Peyer's patch (tissue), 4 donors: ENCODE results near the gene CDYL. TPM values are rescaled to one million over a fixed set of nuclear protein-coding genes. Genes with fewer than 3 reads are reported as not detected.

Experiments
- DNase-seq, 3 donors: peaks; one replicate each; pipeline ENCODE4 v3.0.0-alpha.2; 2017 to 2019
- H3K27ac ChIP-seq, 4 donors: fragments of 200-600 bp; sonication (generic); one replicate each; pipeline ENCODE4 v1.5.1; 2016 to 2019
- H3K27me3 ChIP-seq, 2 donors: fragments of 200-600 bp; sonication (generic); one replicate each; pipeline ENCODE4 v1.5.1; 2019
- H3K36me3 ChIP-seq, 3 donors: fragments of 200-600 bp; sonication (generic); one replicate each; pipeline ENCODE4 v1.5.1; 2016 to 2019
- H3K4me1 ChIP-seq, 4 donors: fragments of 200-600 bp; sonication (generic); one replicate each; pipeline ENCODE4 v1.5.1; 2016 to 2019
- H3K4me3 ChIP-seq, 4 donors: fragments of 200-600 bp; sonication (generic); 1 replicate in 3 of 4; 2 replicates in 1 of 4; pipeline ENCODE4 v1.5.1; 2016 to 2019; ENCODE audit warnings: mild to moderate bottlenecking in 1 of 4
- H3K9me3 ChIP-seq, 4 donors: fragments of 200-600 bp; sonication (generic); one replicate each; pipeline ENCODE4 v1.5.1; 2016 to 2019; ENCODE audit warnings: mild to moderate bottlenecking in 1 of 4
- POLR2A ChIP-seq, 2 donors: fragments of 450-650 bp; IDR thresholded peaks; one replicate each; pipeline ENCODE4 v1.5.1; 2017; ENCODE audit warnings: antibody characterized with exemption in 2 of 2, mild to moderate bottlenecking in 2 of 2, moderate library complexity in 2 of 2
- total RNA-seq, 4 donors: library from RNA; depleted of rRNA; stranded (reverse); fragments of >200 nt; gene quantifications; one replicate each; pipeline ENCODE4 v1.1.0, GENCODE V29; 2016
- TF ChIP-seq, protein P1 (sequence below), 6 experiments: fragments of 450-650 bp in 4 of 6; fragments of 200-600 bp in 2 of 6; sonication (generic) in 1 of 6; IDR thresholded peaks; one replicate each; pipeline ENCODE4 v1.5.1; 2017 to 2019; ENCODE audit warnings: antibody characterized with exemption in 6 of 6, mild to moderate bottlenecking in 3 of 6, moderate library complexity in 1 of 6

CDYL gene
- total RNA-seq, 4 donors from 2014 or later: 31.2 to 77.6 (median 35.2) TPM

DNA sequence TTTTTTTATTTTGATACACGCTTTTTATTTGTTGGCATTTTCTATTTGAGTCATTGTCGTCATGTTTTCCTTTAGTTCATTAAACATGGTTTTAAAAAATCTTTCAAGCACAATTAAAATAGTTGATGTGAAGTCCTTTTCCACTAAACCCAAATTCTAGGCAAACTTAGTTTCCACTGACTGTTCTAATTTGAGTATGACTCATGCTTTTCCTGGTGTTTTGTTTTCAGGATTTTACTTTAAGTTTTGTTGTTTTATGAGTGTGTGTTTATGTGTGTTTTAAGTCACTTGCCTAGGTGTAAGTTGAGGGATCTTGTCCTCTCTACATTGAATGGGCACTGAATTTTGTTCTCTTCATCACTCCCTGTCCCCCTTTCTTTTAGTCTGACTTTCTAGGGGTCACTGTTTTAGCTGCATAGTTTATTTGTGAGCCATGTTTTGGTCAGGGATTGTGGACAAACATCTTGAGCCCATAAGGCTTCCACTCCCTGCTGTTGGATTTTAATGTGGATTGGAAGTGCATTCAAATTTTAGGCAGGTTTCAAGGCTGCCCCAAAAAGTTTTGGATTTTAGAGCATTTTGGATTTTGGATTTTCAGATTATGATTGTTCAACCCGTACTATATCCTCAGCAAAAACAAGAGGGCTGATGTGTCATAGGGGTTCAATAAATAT is 94.8 kb downstream of the CDYL start:
- TF ChIP-seq, protein P1, sequence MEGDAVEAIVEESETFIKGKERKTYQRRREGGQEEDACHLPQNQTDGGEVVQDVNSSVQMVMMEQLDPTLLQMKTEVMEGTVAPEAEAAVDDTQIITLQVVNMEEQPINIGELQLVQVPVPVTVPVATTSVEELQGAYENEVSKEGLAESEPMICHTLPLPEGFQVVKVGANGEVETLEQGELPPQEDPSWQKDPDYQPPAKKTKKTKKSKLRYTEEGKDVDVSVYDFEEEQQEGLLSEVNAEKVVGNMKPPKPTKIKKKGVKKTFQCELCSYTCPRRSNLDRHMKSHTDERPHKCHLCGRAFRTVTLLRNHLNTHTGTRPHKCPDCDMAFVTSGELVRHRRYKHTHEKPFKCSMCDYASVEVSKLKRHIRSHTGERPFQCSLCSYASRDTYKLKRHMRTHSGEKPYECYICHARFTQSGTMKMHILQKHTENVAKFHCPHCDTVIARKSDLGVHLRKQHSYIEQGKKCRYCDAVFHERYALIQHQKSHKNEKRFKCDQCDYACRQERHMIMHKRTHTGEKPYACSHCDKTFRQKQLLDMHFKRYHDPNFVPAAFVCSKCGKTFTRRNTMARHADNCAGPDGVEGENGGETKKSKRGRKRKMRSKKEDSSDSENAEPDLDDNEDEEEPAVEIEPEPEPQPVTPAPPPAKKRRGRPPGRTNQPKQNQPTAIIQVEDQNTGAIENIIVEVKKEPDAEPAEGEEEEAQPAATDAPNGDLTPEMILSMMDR (IDR thresholded peaks at IDR 0.05): no peak
- no peak for TF ChIP-seq POLR2A (IDR thresholded peaks at IDR 0.05)
- no peaks in the 10 kb centered on the region for H3K27me3 ChIP-seq
- no peak for DNase-seq
- H3K4me1 ChIP-seq: no peaks in the 10 kb centered on the region
- H3K9me3 ChIP-seq: no peaks in the 10 kb centered on the region
- no peak overlapping the region for H3K27ac ChIP-seq
- H3K4me3 ChIP-seq: no peak overlapping the region
- no peaks in the 10 kb centered on the region for H3K36me3 ChIP-seq

DNA sequence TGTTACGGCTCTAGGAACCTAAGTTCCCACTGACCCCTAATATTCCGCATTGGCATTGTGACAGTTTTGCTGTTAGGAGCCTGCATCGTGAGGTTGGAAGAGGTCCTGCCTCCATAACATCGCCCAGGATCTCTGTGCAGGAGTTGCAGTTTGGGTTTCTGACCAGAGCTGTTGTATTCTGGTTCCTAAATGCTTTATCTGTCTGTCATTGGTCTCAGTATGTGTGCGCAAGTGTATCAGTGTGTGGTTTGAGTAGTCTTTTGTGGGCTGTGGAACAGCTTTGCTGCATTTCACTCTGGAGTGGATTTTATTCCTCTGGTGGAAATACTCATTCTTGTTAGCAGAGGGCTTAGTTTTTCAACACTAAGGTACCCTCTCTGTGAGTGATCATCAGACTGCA is 95.6 kb downstream of the CDYL start:
- TF ChIP-seq, protein P1 (IDR thresholded peaks at IDR 0.05): no peak
- no peak for TF ChIP-seq POLR2A (IDR thresholded peaks at IDR 0.05)
- H3K4me1 ChIP-seq: no peaks in the 10 kb centered on the region
- H3K9me3 ChIP-seq: no peaks in the 10 kb centered on the region
- H3K27me3 ChIP-seq: no peaks in the 10 kb centered on the region
- no peak overlapping the region for H3K27ac ChIP-seq
- no peak overlapping the region for H3K4me3 ChIP-seq
- DNase-seq: no peak
- H3K36me3 ChIP-seq: no peaks in the 10 kb centered on the region

DNA sequence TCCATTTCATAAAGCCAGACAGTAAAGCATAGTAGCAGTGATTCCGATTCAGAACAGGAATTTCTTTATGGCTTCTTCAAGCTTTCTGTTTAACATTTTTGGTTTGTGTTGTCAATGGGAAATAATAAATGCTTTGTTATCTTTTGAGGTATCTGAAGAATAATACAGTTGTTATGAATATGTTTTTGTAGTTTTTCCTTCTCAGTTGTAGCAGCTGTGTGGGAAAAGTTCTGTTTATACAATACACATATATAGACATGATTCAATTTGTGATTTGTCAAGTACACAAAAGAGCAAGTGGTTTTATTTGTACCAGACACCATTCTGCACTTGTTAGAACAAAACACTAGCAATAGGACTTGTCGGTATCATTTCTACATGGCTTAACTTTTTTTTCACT is 96.6 kb downstream of the CDYL start:
- no peak for DNase-seq
- Histone ChIP-seq H3K27ac (no peak overlapping the region), H3K36me3 (no peaks in the 10 kb centered on the region), H3K9me3 (no peaks in the 10 kb centered on the region), H3K27me3 (no peaks in the 10 kb centered on the region), H3K4me1 (no peaks in the 10 kb centered on the region), H3K4me3 (no peak overlapping the region)
- no peak for TF ChIP-seq POLR2A (IDR thresholded peaks at IDR 0.05)
- TF ChIP-seq, protein P1 (IDR thresholded peaks at IDR 0.05): no peak

GRCh38 chr6:4873928-4874327 is 97.7 kb downstream of the CDYL start:
- Histone ChIP-seq H3K36me3 (no peaks in the 10 kb centered on the region), H3K4me3 (no peak overlapping the region)

DNA sequence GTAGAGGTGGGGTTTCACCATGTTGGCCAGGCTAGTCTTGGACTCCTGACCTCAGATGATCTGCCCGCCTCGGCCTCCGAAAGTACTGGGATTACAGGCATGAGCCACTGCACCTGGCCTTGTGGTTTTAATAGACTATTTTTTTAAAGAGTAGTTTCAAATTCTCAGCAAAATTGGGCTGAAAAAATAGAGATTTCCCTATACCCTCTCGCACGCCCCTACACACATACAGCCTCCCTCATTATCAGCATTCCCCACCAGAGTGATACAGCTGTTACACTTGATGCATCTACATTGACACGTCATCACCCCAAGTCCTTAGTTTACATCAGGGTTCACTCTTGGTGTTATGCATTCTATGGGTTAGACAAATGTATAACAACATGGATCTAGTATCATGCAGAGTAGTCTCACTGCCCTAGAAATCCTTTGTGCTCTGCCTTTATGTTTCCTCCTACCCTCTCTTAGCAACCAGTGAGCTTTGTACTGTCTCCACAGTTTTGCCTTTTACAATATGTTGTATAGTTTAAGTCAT is 103.6 kb downstream of the CDYL start:
- no peak for TF ChIP-seq POLR2A (IDR thresholded peaks at IDR 0.05)
- TF ChIP-seq, protein P1 (IDR thresholded peaks at IDR 0.05): no peak
- Histone ChIP-seq H3K4me3 (no peak overlapping the region), H3K4me1 (peaks cover 0 to 9% (median 2%) of the 10 kb centered on the region in 4 donors), H3K27me3 (no peaks in the 10 kb centered on the region), H3K27ac (peak overlapping the region in 1 of 4 donors; percentile 17), H3K36me3 (no peaks in the 10 kb centered on the region), H3K9me3 (no peaks in the 10 kb centered on the region)
- DNase-seq: no peak

More at GRCh38 chr6:4873928-4874327, 97.7 kb downstream of the CDYL start:
- no peak overlapping the region for H3K27ac ChIP-seq
- TF ChIP-seq, protein P1 (IDR thresholded peaks at IDR 0.05): no peak
- no peak for TF ChIP-seq POLR2A (IDR thresholded peaks at IDR 0.05)
- no peaks in the 10 kb centered on the region for H3K9me3 ChIP-seq
- H3K4me1 ChIP-seq: no peaks in the 10 kb centered on the region
- H3K27me3 ChIP-seq: no peaks in the 10 kb centered on the region
- DNase-seq: no peak
